ENCODE measurements around the gene NRCAM.

DNA sequence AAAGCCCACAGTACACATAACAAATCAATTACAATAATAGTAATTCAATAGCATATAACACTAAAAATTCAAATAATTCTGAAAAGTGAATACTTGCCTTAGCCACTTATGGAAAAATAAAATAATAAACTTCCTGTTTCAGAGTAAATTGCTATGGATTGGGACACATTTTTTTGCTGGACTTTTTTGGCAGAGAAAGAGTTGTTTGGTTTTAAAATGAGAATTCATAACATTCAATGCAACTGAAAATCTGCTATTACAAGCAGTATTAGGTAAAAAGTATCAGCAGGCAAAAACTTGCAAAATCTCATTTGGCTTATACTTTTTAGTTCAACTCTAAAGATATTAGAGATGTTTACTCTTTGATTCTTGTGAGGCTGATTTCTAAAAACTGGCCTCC, 141.7 kb downstream of the NRCAM start:
- TF ChIP-seq ZNF148 (tag by site-specific recombination; IDR thresholded peaks at IDR 0.05; ENCODE audit: borderline replicate concordance) (no peak), ZNF677 (tag by site-specific recombination; IDR thresholded peaks at IDR 0.05) (no peak), ZNF510 (tag by site-specific recombination; IDR thresholded peaks at IDR 0.05; ENCODE audit: insufficient replicate concordance) (no peak)
